GM21526 (cell line): ENCODE measurements around the gene TLK2.

ENCODE experiments used
- ATAC-seq: cut with Tn5 transposase; IDR thresholded peaks from one replicate; pipeline ENCODE4 v1.9.1; 2021; ENCODE audit warnings: moderate library complexity; ENCODE audit not compliant: unreplicated experiment, low FRiP score

TLK2 gene

GRCh38 chr17:62625184-62625869 lies 146.7 kb downstream of the TLK2 start:
- no peak for ATAC-seq

GRCh38 chr17:62625870-62626200 lies 147.2 kb downstream of the TLK2 start:
- ATAC-seq, result no peak

GRCh38 chr17:62626719-62627218 lies 148.1 kb downstream of the TLK2 start:
- no peak for ATAC-seq

GRCh38 chr17:62627219-62627903 lies 148.7 kb downstream of the TLK2 start, which contains the start of gene MRC2:
MRC2 (plus strand) TSS chr17:62627670; CDS start chr17:62627803, 133 bp downstream.
- no peak for ATAC-seq

GRCh38 chr17:62627904-62628633 lies 149.4 kb downstream of the TLK2 start:
- ATAC-seq, result no peak

- ATAC-seq, result no peak
Measured at GRCh38 chr17:62628831-62629555, 150.4 kb downstream of the TLK2 start.

GRCh38 chr17:62629556-62630364 lies 151.1 kb downstream of the TLK2 start:
- no peak for ATAC-seq

GRCh38 chr17:62630365-62631085 lies 151.9 kb downstream of the TLK2 start:
- no peak for ATAC-seq

- ATAC-seq, result no peak
Measured at GRCh38 chr17:62631086-62631935, 152.7 kb downstream of the TLK2 start.

- no peak for ATAC-seq
Measured at GRCh38 chr17:62631936-62632924, 153.6 kb downstream of the TLK2 start.

GRCh38 chr17:62637809-62638208 lies 159.2 kb downstream of the TLK2 start:
- no peak for ATAC-seq

- ATAC-seq, result no peak
Measured at GRCh38 chr17:62641153-62641552, 162.5 kb downstream of the TLK2 start.

- ATAC-seq, result no peak
Measured at GRCh38 chr17:62641951-62642350, 163.3 kb downstream of the TLK2 start.

GRCh38 chr17:62643496-62643895 lies 164.9 kb downstream of the TLK2 start:
- no peak for ATAC-seq

GRCh38 chr17:62644487-62645173 lies 166.0 kb downstream of the TLK2 start:
- ATAC-seq, result no peak

GRCh38 chr17:62648251-62648955 lies 169.8 kb downstream of the TLK2 start:
- ATAC-seq, result no peak
